Stimulated activated CD8-positive, alpha-beta memory T cell treated with anti-CD3 and anti-CD28 coated beads, Interleukin-7, amount 100 ng/mL, for 48 hours (primary cell): ENCODE data around the gene FOXB1.

Experiments
- DNase-seq, 2 donors: peaks; one replicate each; pipeline ENCODE4 v3.0.0-alpha.2; 2020; ENCODE audit warnings: low read depth in 1 of 2; ENCODE audit errors: extremely low read depth in 1 of 2

The FOXB1 gene

GRCh38 chr15:60017538-60018520 is 13.7 kb downstream of the FOXB1 start:
- DNase-seq: no peak

GRCh38 chr15:60020736-60021135 is 16.6 kb downstream of the FOXB1 start:
- no peak for DNase-seq

GRCh38 chr15:60021589-60022378 is 17.7 kb downstream of the FOXB1 start:
- no peak for DNase-seq

GRCh38 chr15:60022379-60022741 is 18.2 kb downstream of the FOXB1 start:
- DNase-seq: no peak

- no peak for DNase-seq
Observed at GRCh38 chr15:60026555-60026954, 22.4 kb downstream of the FOXB1 start.

GRCh38 chr15:60035344-60035743 is 31.2 kb downstream of the FOXB1 start:
- DNase-seq: no peak

- DNase-seq: no peak
Observed at GRCh38 chr15:60039316-60039715, 35.2 kb downstream of the FOXB1 start.

- no peak for DNase-seq
Observed at GRCh38 chr15:60043744-60044435, 39.8 kb downstream of the FOXB1 start.

GRCh38 chr15:60044636-60045270 is 40.6 kb downstream of the FOXB1 start:
- peak in 1 of 2 donors; percentile 33 for DNase-seq

GRCh38 chr15:60047701-60048100 is 43.6 kb downstream of the FOXB1 start:
- DNase-seq: no peak

- no peak for DNase-seq
Observed at GRCh38 chr15:60049948-60050347, 45.8 kb downstream of the FOXB1 start.

- DNase-seq: no peak
Observed at GRCh38 chr15:60052796-60053195, 48.7 kb downstream of the FOXB1 start.

GRCh38 chr15:60054472-60054871 is 50.4 kb downstream of the FOXB1 start:
- no peak for DNase-seq
